SK-N-SH (cell line): ENCODE results near the gene KRTAP9-8. TPM values are rescaled to one million over a fixed set of nuclear protein-coding genes. Genes with fewer than 3 reads are reported as not detected.

Experiments used
- CTCF ChIA-PET: fragments of 300-600, 350-600 bp; formaldehyde crosslinking; extraction: SDS; loops from one replicate; lab custom pipeline; 2021; lab: Yijun Ruan, JAX
- POLR2A ChIA-PET: fragments of 350-600 bp; sonication (Branson Sonifier 250); formaldehyde crosslinking; extraction: SDS; loops from one replicate; lab custom pipeline; 2020; ENCODE audit warnings: antibody characterized with exemption, inconsistent platforms; lab: Yijun Ruan, JAX
- DNase-seq: peaks from one replicate; pipeline ENCODE4 v3.0.0; 2012
- H2AFZ ChIP-seq: fragments of 200-600 bp; sonication (generic); 2 replicates; pipeline ENCODE4 v1.8.1; 2016; ENCODE audit warnings: antibody characterized with exemption, mild to moderate bottlenecking, low read depth
- H3F3A ChIP-seq: fragments of 200-600 bp; sonication (generic); replicated peaks from 2 replicates; pipeline ENCODE3; 2016; ENCODE audit warnings: antibody characterized with exemption, mild to moderate bottlenecking; ENCODE audit not compliant: insufficient read depth
- H3K27ac ChIP-seq, 2 experiments: fragments of 200-500 bp in 1 of 2; fragments of 200-600 bp in 1 of 2; sonication (Bioruptor generic) in 1 of 2; sonication (generic), shearing (Covaris generic) in 1 of 2; 2 replicates each; pipeline versions ENCODE4 v1.5.1 to v1.6.1; 2014 to 2016; ENCODE audit warnings: low read depth in 2 of 2, inconsistent platforms in 1 of 2, low read length in 1 of 2, mild to moderate bottlenecking in 1 of 2, mixed read lengths in 1 of 2
- H3K27me3 ChIP-seq: fragments of 200-600 bp; sonication (generic), shearing (Covaris generic); 2 replicates; pipeline ENCODE4 v1.6.1; 2016; ENCODE audit warnings: mixed run types; ENCODE audit not compliant: insufficient read depth
- H3K36me3 ChIP-seq, 2 experiments: fragments of 200-500 bp in 1 of 2; fragments of 200-600 bp in 1 of 2; sonication (Bioruptor generic) in 1 of 2; sonication (generic) in 1 of 2; replicated peaks in 1 of 2; 2 replicates each; pipeline versions ENCODE3 to v1.5.1; 2014 to 2016; ENCODE audit warnings: low read length in 1 of 2, mild to moderate bottlenecking in 1 of 2; ENCODE audit not compliant: insufficient read depth in 2 of 2, control insufficient read depth in 1 of 2
- H3K4me1 ChIP-seq, 2 experiments: fragments of 200-500 bp in 1 of 2; fragments of 200-600 bp in 1 of 2; sonication (Bioruptor generic) in 1 of 2; sonication (generic), shearing (Covaris generic) in 1 of 2; 2 replicates each; pipeline versions ENCODE4 v1.5.1 to v1.6.1; 2014 to 2016; ENCODE audit warnings: low read depth in 1 of 2, low read length in 1 of 2, mixed run types in 1 of 2; ENCODE audit not compliant: insufficient read depth in 2 of 2, control insufficient read depth in 1 of 2
- H3K4me2 ChIP-seq: fragments of 200-600 bp; sonication (generic), shearing (Covaris generic); 2 replicates; pipeline ENCODE4 v1.6.1; 2017; ENCODE audit warnings: mixed run types
- H3K4me3 ChIP-seq, 2 experiments: fragments of 200-500 bp in 1 of 2; fragments of 200-600 bp in 1 of 2; sonication (Bioruptor generic) in 1 of 2; sonication (generic), shearing (Covaris generic) in 1 of 2; 2 replicates each; pipeline versions ENCODE4 v1.5.1 to v1.8.1; 2014 to 2016; ENCODE audit warnings: low read depth in 2 of 2, inconsistent platforms in 1 of 2, low read length in 1 of 2, mild to moderate bottlenecking in 1 of 2, mixed read lengths in 1 of 2, moderate library complexity in 1 of 2
- H3K79me2 ChIP-seq: fragments of 200-600 bp; sonication (generic); 2 replicates; pipeline ENCODE4 v1.8.1; 2017; ENCODE audit warnings: mild to moderate bottlenecking; ENCODE audit not compliant: insufficient read depth
- H3K9ac ChIP-seq: fragments of 200-600 bp; sonication (generic); 2 replicates; pipeline ENCODE4 v1.6.1; 2017; ENCODE audit warnings: mixed run types
- H3K9me2 ChIP-seq: fragments of 200-600 bp; sonication (generic); 2 replicates; pipeline ENCODE4 v1.6.1; 2017; ENCODE audit warnings: mixed run types
- H3K9me3 ChIP-seq: fragments of 200-600 bp; sonication (generic); 2 replicates; pipeline ENCODE4 v1.6.1; 2017; ENCODE audit warnings: mixed run types, mild to moderate bottlenecking, moderate library complexity
- H4K20me1 ChIP-seq: fragments of 200-600 bp; sonication (generic); 2 replicates; pipeline ENCODE4 v1.6.1; 2017; ENCODE audit warnings: mild to moderate bottlenecking, mixed run types; ENCODE audit not compliant: insufficient read depth
- EZH2phosphoT487 ChIP-seq: fragments of 200-600 bp; sonication (generic); IDR thresholded peaks from 2 replicates; pipeline ENCODE4 v1.6.1; 2017; ENCODE audit warnings: low read depth, mixed run types, mild to moderate bottlenecking, antibody characterized with exemption, moderate library complexity, borderline replicate concordance
- FOSL2 ChIP-seq: IDR thresholded peaks from 2 replicates; pipeline ENCODE4 v1.4.0; 2012; ENCODE audit warnings: low read depth, mild to moderate bottlenecking, moderate library complexity, borderline replicate concordance
- FOXJ3 ChIP-seq: sonication (generic); formaldehyde crosslinking; IDR thresholded peaks from 2 replicates; pipeline ENCODE4 v1.5.1; 2020; ENCODE audit warnings: mild to moderate bottlenecking, missing genetic modification reagents
- FOXM1 ChIP-seq: IDR thresholded peaks from 2 replicates; pipeline ENCODE4 v1.4.0; 2012; ENCODE audit warnings: low read depth, mild to moderate bottlenecking
- POLR2AphosphoS5 ChIP-seq: IDR thresholded peaks from 2 replicates; pipeline ENCODE4 v1.6.1; 2012; ENCODE audit warnings: low read depth, low read length
- RAD21 ChIP-seq: IDR thresholded peaks from 2 replicates; pipeline ENCODE4 v1.6.1; 2012; ENCODE audit warnings: mild to moderate bottlenecking, low read length
- RCOR1 ChIP-seq: fragments of 150-350 bp; IDR thresholded peaks from 2 replicates; pipeline ENCODE4 v1.6.1; 2017; ENCODE audit warnings: antibody characterized with exemption, low read length
- RXRA ChIP-seq: IDR thresholded peaks from 2 replicates; pipeline ENCODE4 v1.4.0; 2012; ENCODE audit warnings: low read depth, mild to moderate bottlenecking, borderline replicate concordance
- SIN3A ChIP-seq: IDR thresholded peaks from 2 replicates; pipeline ENCODE4 v1.6.1; 2012; ENCODE audit warnings: low read depth, mild to moderate bottlenecking, low read length, moderate library complexity, borderline replicate concordance
- SMC3 ChIP-seq: IDR thresholded peaks from 2 replicates; pipeline ENCODE4 v1.6.1; 2012; ENCODE audit warnings: low read depth, low read length, improper control_type of control experiment
- TCF12 ChIP-seq: IDR thresholded peaks from 2 replicates; pipeline ENCODE4 v1.4.0; 2012
- YY1 ChIP-seq: IDR thresholded peaks from 2 replicates; pipeline ENCODE4 v1.4.0; 2012; ENCODE audit warnings: low read depth, mild to moderate bottlenecking
- WGBS: methylation state at CpG from one replicate; pipeline ENCODE4 v1.1.6; 2017; ENCODE audit warnings: low lambda C conversion rate; 5-methylcytosine and 5-hydroxymethylcytosine counted together
- polyA plus RNA-seq, 3 experiments: library from polyadenylated mRNA; depleted of rRNA; stranded (reverse); fragments of >200 nt; gene quantifications; 2 replicates each; pipeline ENCODE4 v1.2.3, GENCODE V29; 2012
- TF ChIP-seq, protein P1 (sequence below): IDR thresholded peaks from 2 replicates; pipeline ENCODE4 v1.4.0; 2012; ENCODE audit warnings: low read depth
- TF ChIP-seq, protein P2 (sequence below): fragments of 150-350 bp; IDR thresholded peaks from 2 replicates; pipeline ENCODE4 v1.6.1; 2016; ENCODE audit warnings: mild to moderate bottlenecking, low read depth, low read length
- TF ChIP-seq, protein P3 (sequence below): fragments of 200-600 bp; sonication (generic); IDR thresholded peaks from 2 replicates; pipeline ENCODE4 v1.6.1; 2017; ENCODE audit warnings: antibody characterized with exemption, mild to moderate bottlenecking, moderate library complexity
- TF ChIP-seq, protein P4 (sequence below): IDR thresholded peaks from 2 replicates; pipeline ENCODE4 v1.4.0; 2012; ENCODE audit warnings: low read depth, borderline replicate concordance

Gene KRTAP9-8
- polyA plus RNA-seq, 1 of the 3 experiments (the other 2 are of a cell fraction): not detected

DNA sequence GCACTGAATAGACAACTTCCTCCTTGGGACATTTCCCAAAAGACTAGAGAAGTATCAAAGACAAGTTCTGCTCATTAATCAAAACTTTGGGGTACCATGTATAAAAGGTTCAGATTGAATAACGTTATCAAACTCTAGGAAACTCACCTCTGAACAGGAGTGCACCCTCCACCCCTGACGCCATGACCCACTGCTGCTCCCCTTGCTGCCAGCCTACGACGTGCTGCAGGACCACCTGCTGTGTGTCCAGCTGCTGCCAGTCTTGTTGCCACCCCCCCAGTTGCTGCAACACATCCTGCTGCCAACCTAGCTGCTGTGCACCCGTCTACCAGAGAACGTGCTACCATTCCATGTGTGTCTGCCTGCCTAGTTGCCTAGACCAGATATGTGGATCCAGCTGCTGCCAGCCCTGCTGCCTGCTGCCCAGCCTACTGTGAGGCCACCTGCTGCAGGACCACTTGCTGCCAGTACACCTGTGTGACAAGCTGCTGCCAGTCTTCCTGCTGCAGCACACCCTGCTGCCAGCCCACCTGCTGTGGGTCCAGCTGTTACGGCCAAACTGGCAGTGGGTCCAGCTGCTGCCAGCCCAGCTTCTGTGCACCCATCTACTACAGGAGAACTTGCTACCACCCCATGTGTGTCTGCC is 25.2 kb upstream of the KRTAP9-8 start:
- no peaks in the 10 kb centered on the region for H3F3A ChIP-seq
- 12% methylated on average over 2 of the region's 7 CpGs for WGBS
- H3K27me3 ChIP-seq: peaks cover 46% of the 10 kb centered on the region; the same call in 1 of the 2 replicates
- H3K4me1 ChIP-seq: no peaks in the 10 kb centered on the region
- no peak overlapping the region for H3K27ac ChIP-seq
- no peak overlapping the region for H3K4me2 ChIP-seq
- DNase-seq: no peak
- ChIA-PET POLR2A (no interaction called here), CTCF (no interaction called here)
- no peaks in the 10 kb centered on the region for H3K9me3 ChIP-seq
- H3K9ac ChIP-seq: no peak overlapping the region
- H2AFZ ChIP-seq: no peak overlapping the region
- H3K36me3 ChIP-seq: peaks cover 0 to 3% of the 10 kb centered on the region in 2 experiments
- H4K20me1 ChIP-seq: no peaks in the 10 kb centered on the region
- H3K4me3 ChIP-seq: no peak overlapping the region
- no peaks in the 10 kb centered on the region for H3K79me2 ChIP-seq
- no peak for TF ChIP-seq RXRA
- no peak for TF ChIP-seq EZH2phosphoT487
- TF ChIP-seq POLR2AphosphoS5: no peak
- TF ChIP-seq, protein P1, sequence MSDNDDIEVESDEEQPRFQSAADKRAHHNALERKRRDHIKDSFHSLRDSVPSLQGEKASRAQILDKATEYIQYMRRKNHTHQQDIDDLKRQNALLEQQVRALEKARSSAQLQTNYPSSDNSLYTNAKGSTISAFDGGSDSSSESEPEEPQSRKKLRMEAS: no peak
- no peak for TF ChIP-seq FOSL2
- TF ChIP-seq, protein P2, sequence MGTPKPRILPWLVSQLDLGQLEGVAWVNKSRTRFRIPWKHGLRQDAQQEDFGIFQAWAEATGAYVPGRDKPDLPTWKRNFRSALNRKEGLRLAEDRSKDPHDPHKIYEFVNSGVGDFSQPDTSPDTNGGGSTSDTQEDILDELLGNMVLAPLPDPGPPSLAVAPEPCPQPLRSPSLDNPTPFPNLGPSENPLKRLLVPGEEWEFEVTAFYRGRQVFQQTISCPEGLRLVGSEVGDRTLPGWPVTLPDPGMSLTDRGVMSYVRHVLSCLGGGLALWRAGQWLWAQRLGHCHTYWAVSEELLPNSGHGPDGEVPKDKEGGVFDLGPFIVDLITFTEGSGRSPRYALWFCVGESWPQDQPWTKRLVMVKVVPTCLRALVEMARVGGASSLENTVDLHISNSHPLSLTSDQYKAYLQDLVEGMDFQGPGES: no peak
- TF ChIP-seq TCF12: no peak
- no peak for TF ChIP-seq FOXM1
- no peak for TF ChIP-seq SMC3
- TF ChIP-seq SIN3A: no peak
- no peak for TF ChIP-seq FOXJ3 (CRISPR knock-in tag)
- no peak for TF ChIP-seq YY1
- no peak for TF ChIP-seq RCOR1
- TF ChIP-seq RAD21: no peak
- TF ChIP-seq, protein P3, sequence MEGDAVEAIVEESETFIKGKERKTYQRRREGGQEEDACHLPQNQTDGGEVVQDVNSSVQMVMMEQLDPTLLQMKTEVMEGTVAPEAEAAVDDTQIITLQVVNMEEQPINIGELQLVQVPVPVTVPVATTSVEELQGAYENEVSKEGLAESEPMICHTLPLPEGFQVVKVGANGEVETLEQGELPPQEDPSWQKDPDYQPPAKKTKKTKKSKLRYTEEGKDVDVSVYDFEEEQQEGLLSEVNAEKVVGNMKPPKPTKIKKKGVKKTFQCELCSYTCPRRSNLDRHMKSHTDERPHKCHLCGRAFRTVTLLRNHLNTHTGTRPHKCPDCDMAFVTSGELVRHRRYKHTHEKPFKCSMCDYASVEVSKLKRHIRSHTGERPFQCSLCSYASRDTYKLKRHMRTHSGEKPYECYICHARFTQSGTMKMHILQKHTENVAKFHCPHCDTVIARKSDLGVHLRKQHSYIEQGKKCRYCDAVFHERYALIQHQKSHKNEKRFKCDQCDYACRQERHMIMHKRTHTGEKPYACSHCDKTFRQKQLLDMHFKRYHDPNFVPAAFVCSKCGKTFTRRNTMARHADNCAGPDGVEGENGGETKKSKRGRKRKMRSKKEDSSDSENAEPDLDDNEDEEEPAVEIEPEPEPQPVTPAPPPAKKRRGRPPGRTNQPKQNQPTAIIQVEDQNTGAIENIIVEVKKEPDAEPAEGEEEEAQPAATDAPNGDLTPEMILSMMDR: no peak
- TF ChIP-seq, protein P4, sequence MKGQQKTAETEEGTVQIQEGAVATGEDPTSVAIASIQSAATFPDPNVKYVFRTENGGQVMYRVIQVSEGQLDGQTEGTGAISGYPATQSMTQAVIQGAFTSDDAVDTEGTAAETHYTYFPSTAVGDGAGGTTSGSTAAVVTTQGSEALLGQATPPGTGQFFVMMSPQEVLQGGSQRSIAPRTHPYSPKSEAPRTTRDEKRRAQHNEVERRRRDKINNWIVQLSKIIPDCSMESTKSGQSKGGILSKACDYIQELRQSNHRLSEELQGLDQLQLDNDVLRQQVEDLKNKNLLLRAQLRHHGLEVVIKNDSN: no peak
- 0 out of 2 replicates have a peak, but pooled peaks cover 6% of the 10 kb centered on the region for H3K9me2 ChIP-seq
